Measurements from ENCODE around the gene RAP2C.
"Not testable (repeated sequence)": the region's sequence is repeated elsewhere in the genome, so short reads cannot be mapped to it uniquely, and the experiment has no call there.

Gene RAP2C

DNA sequence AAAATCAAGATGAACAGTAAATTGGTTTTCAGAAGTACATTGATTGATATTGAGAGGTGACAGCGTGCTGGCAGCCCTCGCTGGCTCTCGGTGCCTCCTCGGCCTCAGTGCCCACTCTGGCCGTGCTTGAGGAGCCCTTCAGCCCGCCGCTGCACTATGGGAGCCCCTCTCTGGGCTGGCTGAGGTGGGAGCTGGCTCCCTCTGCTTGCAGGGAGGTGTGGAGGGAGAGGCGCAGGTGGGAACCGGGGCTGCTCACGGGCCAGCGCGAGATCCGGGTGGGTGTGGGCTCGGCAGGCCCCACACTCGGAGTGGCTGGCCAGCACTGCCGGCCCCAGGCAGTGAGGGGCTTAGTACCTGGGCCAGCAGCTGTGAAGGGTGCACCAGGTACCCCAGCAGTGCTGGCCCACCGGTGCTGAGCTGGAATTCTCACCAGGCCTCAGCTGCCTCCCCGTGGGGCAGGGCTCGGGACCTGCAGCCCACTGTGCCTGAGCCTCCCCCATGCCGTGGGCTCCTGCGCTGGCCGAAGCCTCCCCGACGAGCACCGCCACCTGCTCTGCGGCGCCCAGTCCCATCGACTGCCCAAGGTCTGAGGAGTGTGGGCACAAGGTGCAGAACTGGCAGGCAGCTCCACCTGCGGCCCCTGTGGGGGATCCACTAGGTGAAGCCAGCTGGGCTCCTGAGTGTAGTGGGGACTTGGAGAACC lies 25.2 kb downstream of the RAP2C start:
- no peak for DNase-seq

DNA sequence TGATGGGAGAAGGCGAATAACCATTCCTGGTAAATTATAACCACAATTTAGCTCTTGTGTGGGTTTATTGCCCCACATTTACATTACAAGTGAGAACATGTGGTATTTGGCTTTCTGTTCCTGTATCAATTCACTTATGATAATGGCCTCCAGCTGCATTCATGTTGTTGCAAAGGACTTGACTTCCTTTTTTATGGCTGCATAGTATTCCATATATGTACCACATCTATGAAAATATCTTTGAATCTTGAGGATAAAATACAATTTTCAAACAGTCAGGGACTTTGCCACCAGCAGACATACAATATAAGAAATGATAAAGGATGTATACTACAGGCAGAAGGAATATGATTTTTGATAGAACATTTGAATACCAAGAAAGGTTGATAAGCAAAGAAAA lies 27.3 kb downstream of the RAP2C start:
- no peak for DNase-seq

DNA sequence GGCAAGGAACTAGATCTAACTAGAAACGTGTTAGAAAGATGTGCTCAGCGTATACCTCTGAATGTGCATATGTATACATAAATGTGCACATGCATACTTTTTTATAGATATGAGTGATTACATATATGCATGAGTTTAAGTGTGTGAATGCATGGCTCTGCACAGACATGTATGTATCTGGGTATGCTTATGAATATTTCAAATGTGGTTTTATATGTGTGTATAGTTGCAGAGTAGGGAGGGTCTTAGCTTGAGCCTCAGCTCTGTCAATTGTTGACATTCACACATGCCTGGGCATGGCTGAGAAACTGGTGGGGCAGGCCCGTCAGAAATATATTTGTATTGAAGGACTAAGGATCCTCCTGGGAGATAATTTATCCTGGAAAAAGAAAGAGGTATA lies 31.1 kb downstream of the RAP2C start:
- no peak for DNase-seq

DNA sequence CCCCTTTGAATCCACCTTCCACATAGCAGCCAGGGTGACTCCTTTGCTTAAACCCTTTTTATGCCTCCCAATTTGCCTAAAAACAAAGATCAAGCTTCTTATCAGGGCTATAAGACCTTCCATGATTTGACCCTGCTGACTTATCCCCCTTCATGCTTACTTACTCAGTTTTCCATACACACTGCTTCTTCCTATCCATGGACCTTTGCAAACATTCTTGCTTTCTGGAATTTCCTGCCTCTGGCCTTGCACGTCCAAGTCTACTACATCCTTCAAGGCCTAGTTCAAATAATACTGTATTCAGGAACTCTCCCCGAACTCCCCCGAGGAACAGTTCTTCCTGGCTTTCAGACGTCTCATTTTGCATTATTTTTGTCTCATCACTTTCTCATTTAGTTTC lies 31.8 kb downstream of the RAP2C start:
- DNase-seq, result no peak

DNA sequence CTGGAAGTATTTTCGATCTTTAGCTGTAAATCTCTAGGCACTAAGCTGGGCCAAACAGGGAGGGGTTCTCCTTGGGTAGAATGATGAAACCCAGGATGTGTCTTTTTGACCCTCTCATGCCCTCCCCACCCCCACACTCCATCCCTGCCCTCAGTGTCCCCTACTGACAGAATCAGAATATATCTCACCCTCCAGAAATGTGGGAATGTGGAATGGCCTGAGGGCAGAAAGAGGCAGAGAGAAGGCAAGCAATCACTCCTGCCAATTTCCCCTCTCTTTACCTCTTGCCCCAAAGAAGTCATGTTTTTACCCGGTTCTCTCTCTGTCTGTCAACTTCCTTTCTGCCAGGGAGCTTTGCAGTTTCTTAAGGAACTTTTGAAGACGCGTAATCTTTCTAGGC lies 34.4 kb downstream of the RAP2C start:
- DNase-seq, result no peak

DNA sequence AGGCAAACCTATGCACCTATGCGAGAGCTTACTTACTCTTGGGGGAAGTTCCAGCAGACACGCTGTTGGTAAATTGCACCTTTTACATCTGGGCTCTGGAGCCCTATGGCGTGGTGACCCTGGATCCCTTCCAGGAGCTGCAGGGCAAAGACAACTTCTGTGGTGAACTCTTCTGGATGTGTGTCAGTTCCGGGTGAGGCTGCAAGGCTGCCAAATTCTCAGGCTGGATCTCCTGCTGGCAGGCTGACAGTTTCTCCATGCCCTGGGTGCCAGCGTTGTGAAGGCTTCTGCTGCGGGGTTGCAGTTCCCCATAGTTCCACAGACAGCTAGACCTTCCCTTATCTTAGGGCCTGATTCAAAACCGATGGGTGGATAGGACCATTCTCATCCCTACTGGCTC lies 37.9 kb downstream of the RAP2C start:
- DNase-seq, result no peak

DNA sequence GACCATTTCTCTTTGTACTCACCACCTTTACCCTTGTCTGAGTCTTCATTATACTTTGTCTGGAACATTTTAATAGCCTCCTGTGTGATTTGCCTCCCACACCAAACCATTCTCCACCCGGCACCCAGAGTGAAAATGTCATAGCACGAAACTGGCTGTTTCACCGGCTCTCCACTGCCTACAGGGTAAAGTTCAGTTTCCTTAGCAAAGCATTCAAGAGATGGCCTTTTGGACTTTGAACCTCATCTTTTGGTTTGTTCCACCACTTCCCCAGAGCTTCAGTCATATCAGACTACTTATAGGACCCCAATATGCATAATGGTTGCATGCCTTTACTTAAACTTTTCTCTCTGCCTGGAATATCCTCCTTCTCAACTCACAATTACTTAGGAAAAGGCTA lies 38.3 kb downstream of the RAP2C start:
- no peak for DNase-seq

DNA sequence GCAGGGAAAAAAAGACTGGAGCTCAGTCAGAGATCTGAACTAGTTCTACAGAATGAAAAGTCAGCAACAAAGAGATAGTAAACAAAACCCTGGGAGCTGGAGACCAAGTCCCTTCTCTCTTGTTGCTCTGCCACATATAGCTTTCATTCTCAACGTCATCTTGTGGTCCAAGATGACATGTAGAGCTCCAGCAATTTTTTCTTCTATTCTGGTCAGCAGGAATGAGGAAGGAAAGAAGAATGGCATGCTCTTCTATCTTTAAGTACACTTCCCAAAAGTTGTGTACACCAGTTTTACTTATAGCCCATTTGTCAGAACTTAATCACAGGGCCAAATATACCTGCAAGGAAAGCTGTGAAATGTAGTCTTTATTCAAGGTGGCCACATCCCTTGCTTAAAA lies 45.6 kb downstream of the RAP2C start:
- DNase-seq, result no peak

DNA sequence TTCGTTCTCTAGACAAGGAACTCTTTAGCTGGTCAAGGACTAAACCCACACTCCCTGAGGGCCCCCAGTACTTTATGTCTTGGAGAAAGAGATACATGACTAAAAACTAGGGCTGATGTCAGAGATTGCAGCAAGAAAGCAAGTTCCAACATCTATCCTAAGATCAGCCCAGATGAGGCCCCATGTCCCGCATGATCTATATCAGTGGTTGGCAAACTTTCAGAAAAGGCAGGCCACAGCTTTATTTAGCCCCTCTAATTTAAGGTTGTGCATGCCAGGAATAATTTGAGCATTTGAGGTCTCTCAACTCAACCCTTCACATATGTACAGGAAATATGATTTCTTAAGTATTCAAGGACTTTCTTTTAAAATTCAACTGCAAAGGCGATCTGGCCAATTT lies 47.4 kb downstream of the RAP2C start:
- no peak for DNase-seq

DNA sequence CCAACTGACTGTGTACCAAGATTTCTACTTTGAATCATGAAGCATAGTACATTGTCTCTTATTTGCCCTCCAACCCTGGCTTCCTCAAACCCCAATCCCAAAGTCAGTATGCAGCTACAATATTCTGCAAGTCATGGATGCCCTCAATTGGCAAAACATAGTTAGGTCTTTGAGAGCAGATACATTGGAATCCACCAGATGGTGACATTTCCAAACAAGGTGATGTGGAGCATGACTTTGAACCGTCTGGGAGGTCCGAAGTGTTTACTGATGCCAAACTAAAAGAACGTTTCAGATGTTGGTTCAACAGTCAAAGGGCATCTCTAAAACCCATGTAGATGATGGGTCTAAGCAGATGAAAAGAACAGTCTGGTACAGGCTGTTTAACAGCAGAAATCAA lies 47.8 kb downstream of the RAP2C start:
- DNase-seq, result no peak

DNA sequence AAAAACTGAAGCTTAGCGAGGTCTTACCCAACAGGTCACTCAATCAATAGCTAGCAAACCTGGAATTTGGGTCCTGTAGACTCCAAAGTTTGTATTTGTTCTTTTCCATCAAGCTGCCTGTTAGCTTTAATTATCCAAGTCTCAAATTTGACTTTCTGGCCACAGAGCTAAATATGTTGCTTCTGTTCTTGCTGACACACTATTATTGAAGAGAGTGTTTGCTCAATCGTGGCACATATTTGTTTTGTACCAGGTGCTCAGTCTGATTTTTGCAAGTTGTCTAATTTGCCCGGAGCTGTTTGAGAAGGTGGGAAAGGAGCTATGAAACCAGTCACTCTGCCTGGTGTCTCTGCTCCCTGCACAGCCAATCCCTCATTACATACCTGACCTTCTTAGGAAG lies 49.7 kb downstream of the RAP2C start:
- DNase-seq, result no peak

DNA sequence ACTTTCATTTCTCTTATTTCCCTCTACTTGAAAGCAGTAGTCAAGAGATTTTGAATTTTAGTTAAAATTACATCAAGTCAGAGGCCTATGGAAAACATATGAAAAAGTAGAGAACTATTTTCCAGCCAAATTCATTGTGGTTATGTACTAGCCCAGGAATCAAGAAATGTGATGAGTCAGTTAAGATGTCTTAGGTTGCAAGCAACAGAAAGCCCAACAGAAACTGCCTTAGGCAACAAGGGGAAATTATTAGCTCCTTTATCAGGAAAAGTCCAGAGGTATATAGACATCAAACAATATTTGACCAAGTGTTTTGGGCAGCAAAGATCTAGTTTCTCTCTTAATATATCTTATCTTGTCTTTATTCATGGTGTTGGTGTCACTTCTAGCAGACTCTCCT lies 53.6 kb downstream of the RAP2C start:
- DNase-seq, result no peak

DNA sequence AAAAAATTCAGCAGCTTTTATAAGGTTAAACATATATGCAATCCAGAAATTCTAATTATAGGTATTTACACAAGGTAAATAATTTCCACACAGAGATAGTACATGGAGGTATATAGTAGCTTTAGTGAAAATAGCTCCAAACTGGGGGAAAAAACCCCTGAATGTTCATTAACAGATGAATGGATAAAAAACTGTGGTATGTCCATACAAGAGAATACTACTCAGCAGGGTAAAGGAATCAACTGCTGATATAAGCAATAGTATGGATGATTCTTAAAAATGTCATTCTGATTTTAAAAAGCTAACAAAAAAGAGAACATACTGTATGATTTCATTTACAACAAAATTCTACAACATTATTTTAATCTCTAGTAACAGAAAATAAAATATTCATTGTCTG lies 54.2 kb downstream of the RAP2C start:
- DNase-seq, result no peak

DNA sequence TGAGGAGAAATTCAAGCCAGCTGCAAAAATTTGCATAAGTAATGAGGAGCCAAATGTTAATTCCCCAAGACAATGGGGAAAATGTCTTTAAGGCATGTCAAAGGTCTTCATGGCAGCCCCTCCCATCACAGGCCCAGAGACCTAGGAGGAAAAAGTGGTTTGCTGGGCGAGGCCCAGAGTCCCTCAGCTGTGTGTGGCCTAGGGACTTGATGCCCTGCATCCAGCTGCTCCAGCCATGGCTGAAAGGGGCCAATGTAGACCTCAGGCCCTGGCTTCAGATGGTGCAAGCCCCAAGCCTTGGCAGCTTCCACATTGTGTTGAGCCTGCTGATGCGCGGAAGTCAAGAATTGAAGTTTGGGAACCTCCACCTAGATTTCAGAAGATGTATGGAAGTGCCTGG lies 56.2 kb downstream of the RAP2C start:
- not testable (repeated sequence) for DNase-seq

DNA sequence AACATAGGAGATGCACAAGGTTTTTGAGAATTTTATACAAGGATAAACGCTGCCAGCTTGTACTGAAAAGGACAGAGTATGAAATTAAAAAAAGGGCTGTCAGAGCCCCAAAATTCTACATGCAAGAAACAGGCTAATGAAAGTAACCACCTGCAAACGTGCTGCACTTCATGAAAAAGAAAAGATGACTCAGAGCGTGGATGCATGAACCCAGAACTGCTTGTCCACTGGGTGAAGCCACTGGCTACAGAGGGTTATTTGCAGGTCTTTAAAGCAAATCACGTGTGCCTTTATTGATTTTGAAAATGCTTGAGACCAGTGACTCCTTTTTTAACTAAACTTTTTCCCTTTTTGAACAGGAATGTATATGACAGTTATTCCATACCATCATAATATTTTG lies 66.1 kb downstream of the RAP2C start:
- DNase-seq, result no peak
